Cerebellar nuclear complex (tissue), 1 donor: Measurements from ENCODE around the gene RPL31.
A peak's percentile ranks its signal among the peaks of the same experiment; 100 is the strongest.

Experiments used
- DNase-seq, 2 experiments: peaks; one replicate each; lab custom pipeline; 2025; lab: John Stamatoyannopoulos, UW

The RPL31 gene

GRCh38 chr2:101001691-101002561 lies at the start of gene RPL31:
Gene RPL31, plus strand, starts transcription at chr2:101002289. Its CDS starts 413 bp downstream, at chr2:101002702.
- DNase-seq: peak; percentile 71 to 92

- no peak for DNase-seq
Measured at GRCh38 chr2:100952512-100952911, 49.6 kb upstream of the RPL31 start.

DNA sequence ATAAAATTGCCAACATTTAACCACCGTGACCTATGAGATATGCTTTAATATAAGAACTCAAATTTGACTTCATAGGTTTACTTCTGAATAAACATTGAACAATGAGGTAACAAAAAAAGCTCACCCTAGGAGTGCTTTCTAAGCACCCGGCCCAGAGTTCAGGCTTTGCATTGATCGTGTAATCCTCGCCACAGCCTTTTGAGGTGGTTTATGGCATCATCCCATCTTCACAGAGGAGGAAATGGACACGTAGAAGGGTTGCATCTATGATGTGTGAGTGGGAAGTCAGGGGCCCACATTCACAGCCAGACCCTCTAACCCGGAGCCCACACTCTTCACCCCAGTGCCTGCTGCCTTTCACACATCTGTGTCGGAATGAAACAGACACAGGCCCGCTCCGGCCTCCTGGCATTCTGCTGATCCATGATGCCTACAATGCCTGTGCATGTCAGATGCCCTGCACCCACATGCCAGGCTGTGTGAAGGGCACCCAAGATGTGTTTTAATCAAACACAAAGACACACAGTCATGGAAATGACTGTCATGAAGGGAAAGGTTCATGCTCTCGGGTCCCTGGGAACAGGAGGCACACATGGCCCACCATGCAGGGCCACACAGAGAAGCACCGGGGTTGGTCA lies 48.6 kb upstream of the RPL31 start:
- DNase-seq: no peak

DNA sequence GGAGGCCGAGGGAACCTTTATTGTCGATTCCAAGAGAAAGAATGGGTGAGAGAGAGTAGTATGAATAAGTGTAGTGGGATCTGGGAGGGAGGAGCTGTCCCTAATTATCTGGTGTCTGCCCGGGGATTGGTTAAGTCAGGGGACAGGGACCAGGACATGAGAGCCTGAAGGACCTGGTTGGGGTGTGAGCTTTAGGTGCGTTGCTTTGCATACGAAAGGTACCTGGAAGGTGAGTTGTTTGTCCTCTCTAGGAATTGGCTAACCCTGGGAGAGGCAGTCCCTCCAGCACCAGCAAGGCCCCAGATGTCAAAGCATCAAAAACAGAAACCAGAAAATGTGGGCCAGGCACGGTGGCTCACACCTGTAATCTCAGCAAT lies 48.1 kb upstream of the RPL31 start:
- no peak for DNase-seq

DNA sequence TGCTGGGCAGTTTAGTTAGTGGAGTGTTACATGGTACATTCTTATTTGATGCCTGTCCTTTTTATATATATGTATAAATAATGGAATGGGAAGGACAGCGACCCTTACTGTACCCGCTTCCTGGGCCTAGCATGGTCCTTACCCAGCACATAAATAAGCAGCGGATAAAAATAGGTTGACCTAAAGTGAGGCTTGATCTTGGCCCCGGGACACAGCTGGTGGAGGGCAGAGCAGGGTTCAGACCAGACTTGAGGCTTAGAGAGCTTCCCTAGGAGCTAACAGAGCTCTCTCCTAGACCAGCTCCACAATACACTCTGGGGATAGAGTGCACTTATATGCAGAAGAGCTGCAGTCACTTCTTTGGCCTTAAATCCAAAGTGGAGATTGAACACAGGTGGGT lies 46.9 kb upstream of the RPL31 start:
- DNase-seq: no peak

GRCh38 chr2:100956081-100956480 lies 46.0 kb upstream of the RPL31 start:
- DNase-seq: no peak

- DNase-seq: no peak
Measured at GRCh38 chr2:100957996-100958653, 44.0 kb upstream of the RPL31 start.

- no peak for DNase-seq
Measured at GRCh38 chr2:100959225-100959880, 42.7 kb upstream of the RPL31 start.

DNA sequence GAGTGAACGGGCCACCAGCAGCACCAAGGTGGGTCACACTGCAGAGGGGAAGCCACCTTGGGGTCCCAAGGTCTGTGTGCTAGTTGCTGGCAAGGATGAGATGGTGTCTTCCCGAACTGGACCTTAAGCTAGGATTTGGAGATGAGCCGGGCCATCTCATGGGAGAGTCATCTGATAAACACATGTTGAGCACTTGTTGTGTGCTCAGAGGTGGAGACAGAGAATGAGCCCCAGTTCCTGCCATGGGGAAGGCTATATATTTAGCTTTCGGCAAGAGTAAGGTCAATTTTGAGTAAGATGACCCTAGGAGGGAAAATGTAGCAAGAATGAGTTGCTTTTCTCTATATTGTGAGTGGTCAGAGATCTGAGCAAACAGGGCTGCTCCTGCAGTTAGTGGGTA lies 41.4 kb upstream of the RPL31 start:
- no peak for DNase-seq

DNA sequence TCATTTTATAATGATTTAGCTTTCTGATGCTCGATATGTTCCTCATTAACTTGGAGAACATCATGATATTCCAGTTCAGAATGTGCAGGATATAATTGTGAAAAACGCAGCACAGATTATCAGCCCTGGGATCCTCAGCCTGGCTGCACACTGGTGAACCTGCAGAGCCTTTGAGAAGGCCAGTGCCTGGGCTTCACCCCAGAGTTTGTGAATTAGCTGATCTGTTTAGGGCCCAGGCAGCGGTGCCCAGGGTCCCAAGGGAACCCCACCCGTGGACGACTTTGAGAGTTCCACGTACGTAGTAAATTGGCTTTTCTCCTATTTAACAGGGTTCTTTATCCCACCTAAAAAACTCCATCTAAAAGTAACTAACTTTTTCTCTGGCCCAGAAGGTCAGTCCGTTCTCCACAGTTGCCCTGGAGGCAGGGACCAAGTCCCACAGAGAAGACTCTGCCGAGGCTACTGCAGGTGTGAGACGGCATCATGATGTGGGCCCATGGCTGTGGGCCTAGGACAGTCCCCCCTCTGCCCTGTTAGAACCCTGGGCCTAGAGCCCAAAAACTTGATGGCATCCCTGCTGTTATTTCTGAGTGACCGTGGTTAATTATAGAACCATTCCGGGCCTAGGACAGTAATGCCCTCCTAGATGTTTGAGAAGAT lies 39.6 kb upstream of the RPL31 start:
- no peak for DNase-seq

- DNase-seq: no peak
Measured at GRCh38 chr2:100963026-100963375, 39.1 kb upstream of the RPL31 start.

DNA sequence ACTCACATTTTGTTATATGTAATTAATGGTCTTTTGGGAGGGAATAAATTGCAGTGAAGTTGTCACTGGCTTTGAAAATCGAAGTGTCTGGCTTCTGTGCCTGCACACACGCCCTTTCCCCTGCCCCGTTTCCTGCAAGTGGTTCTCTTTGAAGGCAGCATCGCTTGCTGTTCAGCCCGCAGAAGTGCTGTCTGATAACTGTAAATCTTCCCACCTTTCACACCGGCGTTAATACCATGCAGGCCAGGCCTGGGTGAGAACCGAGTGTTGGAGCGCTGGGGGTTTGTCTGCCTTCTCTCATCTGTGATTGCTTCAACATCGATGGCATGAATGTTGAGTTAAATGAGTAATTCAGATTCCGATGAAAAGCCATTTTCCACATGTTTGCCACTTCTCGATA lies 37.9 kb upstream of the RPL31 start:
- DNase-seq: no peak

- no peak for DNase-seq
Measured at GRCh38 chr2:100964681-100965169, 37.4 kb upstream of the RPL31 start.

- DNase-seq: no peak
Measured at GRCh38 chr2:100965596-100965995, 36.5 kb upstream of the RPL31 start.

DNA sequence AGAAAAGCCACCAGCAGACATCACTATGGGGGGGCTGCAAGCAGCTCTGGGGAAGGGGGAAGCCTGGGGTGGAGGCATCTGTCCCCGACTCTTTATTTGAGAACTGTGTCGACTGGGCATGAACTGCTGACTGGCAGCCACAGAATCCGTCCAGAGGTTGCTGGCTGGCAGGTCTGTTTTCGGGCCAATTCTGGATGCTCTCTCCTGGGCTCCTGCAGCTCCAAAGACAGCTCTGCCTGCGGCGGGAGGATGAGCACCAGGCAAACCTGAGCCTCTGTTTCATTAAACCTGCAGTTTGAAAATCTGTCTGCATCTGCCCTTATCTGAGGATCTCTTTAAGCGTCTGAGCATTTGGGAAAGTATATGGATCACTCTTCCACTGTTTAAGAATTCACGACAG lies 34.4 kb upstream of the RPL31 start:
- DNase-seq: no peak

DNA sequence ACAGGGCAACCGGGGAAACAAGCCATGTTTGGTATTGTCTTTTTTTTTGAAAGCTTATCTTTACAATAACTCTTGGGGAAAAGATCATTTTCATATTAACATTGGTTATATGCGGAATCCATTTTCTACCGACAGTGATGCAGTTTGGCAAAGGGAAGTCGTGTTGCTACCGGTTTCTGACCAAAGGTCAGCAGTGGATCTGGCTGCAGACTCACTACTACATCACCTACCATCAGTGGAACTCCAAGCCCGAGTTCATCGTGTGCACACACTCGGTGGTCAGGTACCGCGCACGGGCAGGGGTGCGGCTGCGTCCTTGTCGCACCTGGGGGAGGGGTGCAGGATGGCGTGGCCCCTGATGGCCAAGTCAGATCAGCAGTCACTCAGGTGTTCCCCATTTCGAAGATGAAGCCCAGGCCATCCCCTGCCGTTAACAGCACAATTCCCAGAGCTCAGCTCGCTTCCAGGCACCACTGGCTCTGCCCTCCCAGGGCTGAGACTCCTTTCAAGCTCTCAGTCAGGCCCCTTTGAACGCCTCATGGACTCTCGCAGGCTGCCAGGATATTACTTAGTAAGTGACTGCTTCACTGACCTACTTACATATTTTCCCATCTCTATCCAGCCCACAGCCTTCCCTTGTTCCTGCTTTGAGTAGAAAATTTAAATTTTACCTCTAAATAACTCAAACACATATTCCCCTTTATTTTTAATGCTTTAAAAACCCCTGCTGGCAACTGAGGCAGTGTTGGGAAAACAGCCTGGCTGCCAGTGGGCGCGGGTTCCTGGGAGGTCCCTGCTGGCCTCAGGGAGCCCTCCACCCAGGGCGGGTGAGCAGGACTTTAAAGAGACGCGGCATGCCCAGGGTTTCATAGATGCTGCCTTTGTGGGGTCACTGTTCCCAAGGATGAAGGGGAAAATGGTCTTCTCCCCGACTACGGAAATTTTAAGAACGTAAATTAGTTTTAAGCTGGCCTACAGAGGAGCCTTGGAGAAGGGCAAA lies 33.6 kb upstream of the RPL31 start:
- DNase-seq: no peak

DNA sequence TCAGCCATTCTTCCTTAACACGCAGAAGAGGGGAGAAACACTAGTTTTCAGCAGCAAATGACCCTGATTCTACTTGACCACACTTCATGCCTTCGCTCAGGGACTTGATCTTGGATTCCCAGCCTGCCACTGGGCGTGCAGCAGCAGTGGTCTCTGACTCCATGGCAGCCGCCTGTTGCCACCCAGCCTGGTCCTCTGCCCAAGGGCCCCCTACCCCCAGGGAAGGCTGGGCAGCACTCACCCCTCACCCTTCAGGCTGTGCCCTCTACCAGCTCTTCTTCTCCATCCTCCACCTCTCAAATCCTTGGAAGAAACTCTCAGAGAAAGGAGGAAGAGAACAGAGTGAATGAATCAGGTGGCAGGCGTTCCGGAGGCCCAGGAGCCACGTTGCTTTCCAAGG lies 32.1 kb upstream of the RPL31 start:
- no peak for DNase-seq

- no peak for DNase-seq
Measured at GRCh38 chr2:100971221-100971620, 30.9 kb upstream of the RPL31 start.

DNA sequence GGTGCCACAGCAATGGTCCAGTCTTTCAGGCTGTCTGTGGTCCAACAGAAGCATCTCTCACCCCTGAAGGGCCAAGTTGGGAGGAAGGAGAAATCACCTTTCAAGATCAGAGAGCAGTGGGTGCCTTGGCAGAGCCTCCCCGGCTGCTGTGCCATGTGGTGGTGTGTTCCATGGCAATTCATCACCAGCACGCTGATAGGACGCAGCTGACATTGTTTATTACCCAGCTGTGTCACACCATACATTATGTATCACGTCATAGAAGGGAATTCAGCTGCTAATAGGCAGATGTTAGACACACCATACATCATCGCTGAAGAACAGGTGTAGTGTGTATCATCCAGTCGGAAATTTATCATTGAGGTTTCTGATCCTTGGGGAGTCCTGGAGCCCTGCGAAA lies 29.6 kb upstream of the RPL31 start:
- DNase-seq: no peak

GRCh38 chr2:100974712-100975520 lies 27.2 kb upstream of the RPL31 start:
- no peak for DNase-seq
